Measurements from ENCODE around the gene SIRT3.

The SIRT3 gene

DNA sequence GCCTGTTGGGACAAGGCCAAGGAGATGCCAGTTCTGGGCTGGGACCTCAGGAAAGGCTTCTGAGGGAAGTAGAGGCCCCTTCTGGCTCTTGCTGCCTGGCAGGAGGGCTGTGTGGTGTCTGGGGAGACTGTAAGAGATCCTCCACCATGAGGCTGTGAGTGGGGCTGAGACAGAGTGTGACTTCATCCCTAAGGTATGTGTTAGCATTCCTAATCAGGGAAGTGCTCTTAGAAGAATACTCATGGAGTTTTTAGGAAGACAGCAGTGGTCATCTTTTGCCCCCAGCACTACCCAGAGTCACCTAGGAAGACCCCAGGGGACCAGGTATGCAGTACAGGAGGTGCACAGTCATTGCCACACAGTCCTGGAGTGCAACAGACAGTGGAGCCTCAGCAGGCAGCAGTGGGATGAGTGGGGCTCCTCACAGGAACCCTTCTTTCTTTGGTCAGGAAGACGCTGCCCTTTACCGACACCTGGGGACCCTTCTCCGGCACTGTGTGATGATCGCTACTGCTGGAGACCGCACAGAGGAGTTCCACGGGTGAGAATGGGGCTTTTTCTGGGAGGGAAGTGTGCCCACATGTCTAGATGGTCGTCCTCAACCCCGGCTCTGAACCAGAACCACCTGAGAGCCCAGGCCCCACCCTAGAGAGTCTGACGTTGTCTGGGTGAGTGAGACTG, 25.9 kb downstream of the SIRT3 start:
- H3K9ac ChIP-seq (ENCODE audit: low read depth, low read length): no peak overlapping the region
- no peaks in the 10 kb centered on the region for H3K9me3 ChIP-seq (ENCODE audit: control insufficient read depth, insufficient read depth, low read length)
- peaks cover 30% of the 10 kb centered on the region for H3K36me3 ChIP-seq (ENCODE audit: insufficient read depth, low read length)
- H3K4me1 ChIP-seq (ENCODE audit: insufficient read depth, low read length): peaks cover 13% of the 10 kb centered on the region; the same call in 1 of the 2 replicates

DNA sequence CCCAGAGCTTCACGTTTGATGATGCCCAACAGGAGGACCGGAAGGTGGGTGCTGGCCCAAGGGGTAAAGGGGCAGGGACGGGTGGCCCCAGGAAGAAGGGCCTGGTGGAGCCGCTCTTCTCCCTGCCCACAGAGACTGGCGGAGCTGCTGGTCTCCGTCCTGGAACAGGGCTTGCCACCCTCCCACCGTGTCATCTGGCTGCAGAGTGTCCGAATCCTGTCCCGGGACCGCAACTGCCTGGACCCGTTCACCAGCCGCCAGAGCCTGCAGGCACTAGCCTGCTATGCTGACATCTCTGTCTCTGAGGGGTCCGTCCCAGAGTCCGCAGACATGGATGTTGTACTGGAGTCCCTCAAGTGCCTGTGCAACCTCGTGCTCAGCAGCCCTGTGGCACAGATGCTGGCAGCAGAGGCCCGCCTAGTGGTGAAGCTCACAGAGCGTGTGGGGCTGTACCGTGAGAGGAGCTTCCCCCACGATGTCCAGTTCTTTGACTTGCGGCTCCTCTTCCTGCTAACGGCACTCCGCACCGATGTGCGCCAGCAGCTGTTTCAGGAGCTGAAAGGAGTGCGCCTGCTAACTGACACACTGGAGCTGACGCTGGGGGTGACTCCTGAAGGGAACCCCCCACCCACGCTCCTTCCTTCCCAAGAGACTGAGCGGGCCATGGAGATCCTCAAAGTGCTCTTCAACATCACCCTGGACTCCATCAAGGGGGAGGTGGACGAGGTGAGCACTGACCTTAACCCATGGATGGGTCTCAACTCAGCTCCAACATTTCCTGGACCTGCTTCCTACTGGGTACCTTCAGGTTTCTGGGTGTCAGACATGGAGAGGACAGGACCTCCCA, 26.6 kb downstream of the SIRT3 start:
- Histone ChIP-seq H3K9ac (ENCODE audit: low read depth, low read length) (peak overlapping the region; percentile 74), H3K4me1 (ENCODE audit: insufficient read depth, low read length) (peaks cover 13% of the 10 kb centered on the region; the same call in 1 of the 2 replicates), H3K36me3 (ENCODE audit: insufficient read depth, low read length) (peaks cover 28% of the 10 kb centered on the region), H3K9me3 (ENCODE audit: control insufficient read depth, insufficient read depth, low read length) (no peaks in the 10 kb centered on the region)

DNA sequence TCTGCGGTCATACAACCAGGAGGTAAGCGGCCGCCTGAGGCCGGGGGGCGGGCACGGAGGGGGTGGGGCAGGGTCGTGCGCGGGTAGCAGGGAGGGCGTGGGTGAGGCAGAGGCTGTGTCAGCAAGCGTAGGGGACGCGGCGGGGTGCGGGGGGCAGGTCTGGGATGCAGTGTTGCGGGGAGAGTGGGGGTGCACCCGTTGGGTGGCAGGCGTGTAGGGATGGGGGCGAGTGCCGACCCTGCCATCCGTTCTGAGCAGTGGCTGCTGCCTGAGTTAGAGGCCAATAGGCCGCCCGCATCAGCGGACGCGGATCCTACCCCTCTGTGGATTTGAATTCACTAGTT, 27.3 kb downstream of the SIRT3 start:
- Histone ChIP-seq H3K36me3 (ENCODE audit: insufficient read depth, low read length) (peaks cover 28% of the 10 kb centered on the region), H3K9ac (ENCODE audit: low read depth, low read length) (peak overlapping the region; percentile 74), H3K4me1 (ENCODE audit: insufficient read depth, low read length) (peaks cover 13% of the 10 kb centered on the region; the same call in 1 of the 2 replicates), H3K9me3 (ENCODE audit: control insufficient read depth, insufficient read depth, low read length) (no peaks in the 10 kb centered on the region)

DNA sequence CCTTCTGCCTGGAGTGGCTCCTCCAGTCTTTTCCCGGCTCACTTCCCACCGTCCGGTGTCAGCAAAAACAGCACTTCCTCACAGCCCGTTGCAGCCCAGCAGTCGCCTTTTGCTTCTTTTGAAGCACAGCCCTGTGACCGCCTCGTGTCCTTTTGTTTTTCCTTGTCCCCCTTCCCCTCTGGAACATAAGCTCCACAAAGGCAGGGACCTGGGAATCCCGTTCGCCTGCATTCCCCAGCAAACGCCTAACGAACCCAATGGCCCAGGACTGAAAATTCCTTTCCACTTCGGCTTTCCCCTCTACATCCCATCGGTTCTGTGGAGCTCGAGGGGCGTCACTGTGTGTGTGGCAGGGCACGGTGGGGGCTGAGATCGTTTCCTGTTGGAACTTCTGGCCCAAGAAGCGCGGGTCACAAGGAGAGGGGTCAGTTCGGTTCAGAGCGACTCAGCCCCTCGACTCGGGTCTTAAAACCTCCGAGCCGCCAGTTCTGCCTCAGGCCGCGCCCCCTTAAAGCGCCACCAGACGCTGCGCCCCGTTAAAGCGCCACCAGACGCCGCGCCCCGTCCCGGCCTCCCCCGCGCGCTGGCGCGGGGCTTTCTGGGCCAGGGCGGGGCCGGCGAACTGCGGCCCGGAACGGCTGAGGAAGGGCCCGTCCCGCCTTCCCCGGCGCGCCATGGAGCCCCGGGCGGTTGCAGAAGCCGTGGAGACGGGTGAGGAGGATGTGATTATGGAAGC, 27.8 kb downstream of the SIRT3 start:
- H3K9me3 ChIP-seq (ENCODE audit: control insufficient read depth, insufficient read depth, low read length): no peaks in the 10 kb centered on the region
- peaks cover 13% of the 10 kb centered on the region; the same call in 1 of the 2 replicates for H3K4me1 ChIP-seq (ENCODE audit: insufficient read depth, low read length)
- H3K36me3 ChIP-seq (ENCODE audit: insufficient read depth, low read length): peaks cover 26% of the 10 kb centered on the region
- H3K9ac ChIP-seq (ENCODE audit: low read depth, low read length): peak overlapping the region; percentile 74

DNA sequence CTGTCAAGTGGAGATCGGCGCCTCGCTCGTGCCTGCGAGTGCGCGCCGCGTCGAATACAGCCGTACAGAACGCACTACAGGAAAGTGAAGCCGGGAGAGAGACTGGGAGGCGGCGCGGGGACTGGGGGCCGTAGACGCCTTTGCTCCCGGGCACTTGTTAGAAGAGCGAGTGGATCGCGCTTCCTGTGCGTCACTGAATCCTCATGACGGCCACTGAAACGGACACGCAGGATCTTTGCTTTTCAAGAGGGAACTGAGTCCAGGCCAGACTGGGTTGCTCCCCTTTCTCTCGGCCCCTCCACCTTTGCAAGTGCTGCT, 28.3 kb downstream of the SIRT3 start:
- Histone ChIP-seq H3K9ac (ENCODE audit: low read depth, low read length) (peak overlapping the region; percentile 74), H3K9me3 (ENCODE audit: control insufficient read depth, insufficient read depth, low read length) (no peaks in the 10 kb centered on the region), H3K4me1 (ENCODE audit: insufficient read depth, low read length) (peaks cover 13% of the 10 kb centered on the region; the same call in 1 of the 2 replicates), H3K36me3 (ENCODE audit: insufficient read depth, low read length) (peaks cover 21% of the 10 kb centered on the region)

DNA sequence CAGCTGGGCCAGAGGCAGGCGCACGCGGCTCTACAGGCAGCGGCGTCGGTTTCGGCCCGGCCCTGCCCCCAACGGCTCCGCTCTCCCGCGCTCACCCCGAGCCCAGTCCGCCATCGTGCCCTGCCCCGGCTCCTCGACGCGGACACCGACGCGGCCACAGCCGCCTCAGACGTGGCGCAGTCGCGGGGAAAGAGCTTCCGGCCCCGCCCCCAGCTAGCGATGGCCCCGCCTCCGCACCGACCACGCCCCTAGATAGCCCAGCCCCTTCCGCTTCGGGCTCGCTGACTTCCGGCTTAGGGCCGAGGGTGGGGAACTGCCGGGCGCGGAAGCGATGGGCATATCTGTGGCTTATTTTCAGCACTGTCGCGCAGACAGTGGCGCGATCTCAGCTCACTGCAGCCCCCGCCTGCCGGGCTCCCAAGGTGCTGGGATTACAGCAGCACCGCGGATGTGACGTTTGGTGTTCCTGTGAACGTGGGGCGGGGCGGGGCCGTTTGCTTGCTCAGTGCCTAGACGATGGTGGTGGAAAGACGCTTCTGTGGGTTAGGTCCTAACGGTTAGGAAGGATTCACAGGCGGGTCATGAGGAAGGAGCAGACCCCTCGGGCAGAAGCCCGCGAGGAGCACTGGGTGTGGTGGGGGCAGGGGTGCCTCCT, 28.8 kb downstream of the SIRT3 start, which contains the start of the genes BET1L and RIC8A:
TSS of gene BET1L (minus strand) at position 192 of the 655 bp plus-strand sequence. CDS start at position 114, 78 bp downstream.
TSS of gene RIC8A (plus strand) at position 501 of the 655 bp plus-strand sequence. CDS start 1,147 bp downstream, outside the sequence.
- no peaks in the 10 kb centered on the region for H3K9me3 ChIP-seq (ENCODE audit: control insufficient read depth, insufficient read depth, low read length)
- H3K36me3 ChIP-seq (ENCODE audit: insufficient read depth, low read length): peaks cover 16% of the 10 kb centered on the region
- H3K4me1 ChIP-seq (ENCODE audit: insufficient read depth, low read length): peaks cover 13% of the 10 kb centered on the region; the same call in 1 of the 2 replicates
- H3K9ac ChIP-seq (ENCODE audit: low read depth, low read length): peak within 1 kb of the TSS; percentile 95

DNA sequence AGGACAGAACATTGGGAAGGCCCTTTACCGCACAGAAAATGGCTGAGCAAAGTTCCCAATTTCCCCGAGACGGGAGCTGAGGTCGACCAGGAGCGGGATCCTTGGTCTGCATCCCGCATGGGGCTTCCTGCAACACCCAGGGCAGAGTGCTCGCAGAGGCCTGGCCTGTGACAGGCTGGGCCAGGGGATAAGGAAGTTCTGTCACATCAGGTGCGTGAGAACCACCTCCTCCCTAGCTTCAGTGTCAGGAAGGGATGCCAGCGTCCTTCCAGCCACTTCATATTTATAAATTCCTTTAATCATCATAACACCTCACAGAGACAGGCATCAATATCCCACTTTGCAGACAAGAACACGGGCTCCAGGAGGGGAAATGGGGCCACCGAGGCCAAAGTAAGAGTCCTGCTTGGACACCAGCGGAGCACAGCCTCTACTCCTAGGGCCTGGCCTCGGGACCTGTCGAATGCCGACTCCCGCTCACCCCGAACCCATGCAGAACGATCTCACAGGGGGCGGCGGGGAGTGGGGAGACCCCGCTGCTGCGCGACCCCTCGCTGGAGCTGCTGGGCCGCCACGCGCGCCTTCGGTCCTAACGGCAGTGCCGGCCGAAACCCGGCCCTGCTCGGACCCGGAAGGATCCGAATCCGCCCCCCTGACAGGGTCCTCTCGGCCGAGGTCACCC, 29.5 kb downstream of the SIRT3 start:
- Histone ChIP-seq H3K36me3 (ENCODE audit: insufficient read depth, low read length) (peaks cover 9% of the 10 kb centered on the region), H3K9me3 (ENCODE audit: control insufficient read depth, insufficient read depth, low read length) (no peaks in the 10 kb centered on the region), H3K4me1 (ENCODE audit: insufficient read depth, low read length) (peaks cover 13% of the 10 kb centered on the region; the same call in 1 of the 2 replicates), H3K9ac (ENCODE audit: low read depth, low read length) (peak overlapping the region; percentile 95)

DNA sequence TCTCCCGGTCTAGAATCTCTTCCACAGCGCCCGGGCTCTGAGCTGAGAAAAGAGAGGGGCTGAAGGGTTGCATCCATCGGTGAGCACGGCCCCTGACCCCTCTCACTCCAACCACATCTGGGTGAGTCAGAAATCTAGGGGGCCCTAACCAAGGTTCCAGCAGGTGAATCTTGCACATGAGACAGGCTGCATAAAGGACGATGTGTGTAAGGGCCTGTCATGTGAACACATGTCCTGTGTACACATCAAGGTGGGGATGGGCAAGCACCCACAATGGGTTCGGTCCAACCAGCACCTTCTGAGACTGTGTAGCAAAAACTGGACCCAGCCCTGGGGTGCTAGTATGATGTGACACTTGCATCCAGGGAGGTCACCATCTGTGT, 30.1 kb downstream of the SIRT3 start:
- H3K9ac ChIP-seq (ENCODE audit: low read depth, low read length): peak overlapping the region; percentile 95; the same call in 1 of the 2 replicates
- H3K9me3 ChIP-seq (ENCODE audit: control insufficient read depth, insufficient read depth, low read length): no peaks in the 10 kb centered on the region
- H3K4me1 ChIP-seq (ENCODE audit: insufficient read depth, low read length): peaks cover 13% of the 10 kb centered on the region; the same call in 1 of the 2 replicates
- peaks cover 5% of the 10 kb centered on the region for H3K36me3 ChIP-seq (ENCODE audit: insufficient read depth, low read length)

DNA sequence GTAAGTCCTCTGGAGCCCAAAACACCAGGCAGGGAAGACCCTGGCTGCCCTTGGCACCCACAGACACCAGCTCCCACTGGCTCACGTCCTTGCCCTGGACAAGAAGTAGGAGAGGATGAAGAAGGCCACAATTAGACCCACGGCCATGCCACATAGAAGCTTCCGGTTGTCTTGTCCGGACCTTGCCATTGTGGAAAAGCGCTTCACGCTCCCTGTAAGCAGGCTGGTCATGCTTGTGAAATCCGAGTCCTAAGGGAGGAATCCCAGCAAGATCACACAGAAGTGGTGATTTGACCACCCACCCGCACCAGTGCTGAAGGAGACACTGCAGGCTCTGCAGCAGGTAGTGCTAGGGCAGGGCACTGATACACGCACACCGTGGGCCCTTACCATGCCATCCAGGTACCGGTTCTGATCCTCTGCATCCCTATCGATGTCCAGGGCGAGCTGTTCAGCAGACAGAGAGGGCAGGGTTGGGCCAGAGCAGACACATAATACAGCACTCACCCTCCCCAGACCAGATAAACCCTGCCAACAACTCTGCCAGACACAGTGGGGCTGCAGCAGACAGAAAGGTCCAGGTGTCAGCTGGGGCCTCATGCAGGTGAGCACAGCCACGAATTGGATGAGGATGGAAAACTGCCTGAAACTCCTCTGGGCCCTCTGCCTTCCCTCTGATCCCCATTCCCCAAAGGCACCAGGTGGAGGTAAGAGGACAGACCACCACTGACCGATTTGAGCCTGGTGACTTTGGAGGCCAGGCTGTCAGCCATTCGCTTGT, 30.7 kb downstream of the SIRT3 start:
- peaks cover 10% of the 10 kb centered on the region; the same call in 1 of the 2 replicates for H3K4me1 ChIP-seq (ENCODE audit: insufficient read depth, low read length)
- peaks cover 3% of the 10 kb centered on the region for H3K36me3 ChIP-seq (ENCODE audit: insufficient read depth, low read length)
- no peak overlapping the region for H3K9ac ChIP-seq (ENCODE audit: low read depth, low read length)
- H3K9me3 ChIP-seq (ENCODE audit: control insufficient read depth, insufficient read depth, low read length): no peaks in the 10 kb centered on the region

DNA sequence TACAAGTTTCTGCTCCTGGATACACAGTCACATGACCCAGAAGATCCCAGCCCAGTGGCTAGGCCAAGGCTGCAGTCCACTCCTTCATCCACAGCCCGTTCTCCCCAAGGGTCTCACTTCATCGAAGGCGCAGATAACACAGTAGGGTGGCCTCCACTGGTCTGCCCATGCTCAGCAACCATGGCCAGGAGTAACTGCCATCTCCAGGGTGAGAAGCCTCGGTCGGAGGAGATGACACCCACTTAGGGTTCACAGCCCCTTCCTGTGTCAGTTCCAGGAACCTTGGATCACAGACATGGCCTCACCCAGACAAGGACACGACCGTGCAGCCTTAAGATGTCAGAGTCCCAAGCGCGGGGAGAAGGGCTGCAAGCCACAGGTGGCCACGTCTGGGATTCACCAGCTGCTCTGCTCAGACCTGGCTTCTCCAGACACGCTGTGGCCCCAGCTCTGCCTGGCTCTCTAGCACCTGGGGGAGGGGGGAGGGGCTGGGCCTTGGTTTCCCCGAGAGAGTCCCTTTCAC, 31.5 kb downstream of the SIRT3 start:
- no peaks in the 10 kb centered on the region for H3K9me3 ChIP-seq (ENCODE audit: control insufficient read depth, insufficient read depth, low read length)
- no peaks in the 10 kb centered on the region; the same call in 1 of the 2 replicates for H3K36me3 ChIP-seq (ENCODE audit: insufficient read depth, low read length)
- no peak overlapping the region for H3K9ac ChIP-seq (ENCODE audit: low read depth, low read length)
- peaks cover 3% of the 10 kb centered on the region; the same call in 1 of the 2 replicates for H3K4me1 ChIP-seq (ENCODE audit: insufficient read depth, low read length)

DNA sequence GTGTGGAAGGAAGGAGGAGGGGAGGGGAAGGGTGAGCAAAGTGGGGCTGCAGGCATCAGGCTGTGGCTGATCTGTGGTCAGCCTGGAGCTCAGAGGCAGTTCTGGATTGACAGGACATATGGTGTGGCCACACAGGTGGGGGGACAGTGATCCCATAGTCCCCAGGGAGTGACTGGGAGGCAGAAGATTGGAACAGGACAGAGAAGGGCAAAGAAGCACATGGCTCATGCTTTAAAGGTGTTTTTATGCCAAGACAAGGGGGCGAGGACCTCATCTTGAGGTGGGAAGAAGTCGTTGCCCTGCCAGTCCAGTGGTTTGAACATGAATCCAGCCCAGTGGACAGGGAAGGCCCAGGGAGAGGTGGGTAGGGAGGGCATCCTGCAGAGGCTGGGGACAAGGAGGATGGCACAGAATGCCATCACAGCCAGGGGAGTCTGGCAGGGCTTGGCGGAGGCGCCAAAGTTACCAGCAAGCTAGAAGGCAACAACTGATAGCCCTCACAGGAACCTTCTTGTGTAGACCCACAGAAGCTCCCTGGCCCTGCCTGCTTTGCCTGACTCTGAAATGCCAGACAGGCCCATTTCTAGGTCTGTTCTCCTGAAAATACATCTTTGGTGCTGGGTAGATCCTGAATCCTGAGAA, 32.1 kb downstream of the SIRT3 start:
- Histone ChIP-seq H3K36me3 (ENCODE audit: insufficient read depth, low read length) (no peaks in the 10 kb centered on the region; the same call in 1 of the 2 replicates), H3K9ac (ENCODE audit: low read depth, low read length) (no peak overlapping the region), H3K4me1 (ENCODE audit: insufficient read depth, low read length) (no peaks in the 10 kb centered on the region), H3K9me3 (ENCODE audit: control insufficient read depth, insufficient read depth, low read length) (no peaks in the 10 kb centered on the region)

All from ES-I3 (cell line).